WERI-Rb-1 (cell line): Measurements from ENCODE around the gene KCNE4.
A peak's percentile ranks its signal among the peaks of the same experiment; 100 is the strongest.

Source experiments
- DNase-seq: peaks from one replicate; pipeline ENCODE4 v3.0.0-alpha.2; 2020
- H3K27ac ChIP-seq: fragments of 250-450 bp; sonication (Bioruptor Pico); 2 replicates; pipeline ENCODE4 v1.5.1; 2020; ENCODE audit warnings: mild to moderate bottlenecking, moderate library complexity
- H3K27me3 ChIP-seq: fragments of 250-450 bp; sonication (Bioruptor Pico); 2 replicates; pipeline ENCODE4 v1.5.1; 2021; ENCODE audit warnings: mild to moderate bottlenecking, low read depth, moderate library complexity; ENCODE audit not compliant: insufficient read depth, severe bottlenecking
- H3K36me3 ChIP-seq: fragments of 250-450 bp; sonication (Bioruptor Pico); 2 replicates; pipeline ENCODE4 v1.5.1; 2020; ENCODE audit warnings: mild to moderate bottlenecking, moderate library complexity
- H3K4me3 ChIP-seq: 2 replicates; pipeline ENCODE4 v1.5.1; 2011; ENCODE audit warnings: low read depth, mild to moderate bottlenecking, control low read depth, low read length
- H3K9me3 ChIP-seq: fragments of 250-450 bp; sonication (Bioruptor Pico); 2 replicates; pipeline ENCODE4 v1.5.1; 2021; ENCODE audit warnings: mild to moderate bottlenecking, moderate library complexity; ENCODE audit not compliant: severe bottlenecking
- CTCF ChIP-seq: IDR thresholded peaks from 2 replicates; pipeline ENCODE4 v1.5.1; 2011; ENCODE audit warnings: low read depth, mild to moderate bottlenecking, control low read depth, inconsistent platforms, low read length

KCNE4 gene, protein sequence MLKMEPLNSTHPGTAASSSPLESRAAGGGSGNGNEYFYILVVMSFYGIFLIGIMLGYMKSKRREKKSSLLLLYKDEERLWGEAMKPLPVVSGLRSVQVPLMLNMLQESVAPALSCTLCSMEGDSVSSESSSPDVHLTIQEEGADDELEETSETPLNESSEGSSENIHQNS

GRCh38 chr2:223051693-223052289 lies at the start of gene KCNE4:
KCNE4 (plus strand) TSS chr2:223052190; CDS start chr2:223052831, 641 bp downstream.
- no peaks in the 10 kb centered on the region for H3K36me3 ChIP-seq
- no peaks in the 10 kb centered on the region for H3K27me3 ChIP-seq
- TF ChIP-seq CTCF = no peak
- no peaks in the 10 kb centered on the region for H3K9me3 ChIP-seq
- peak within 1 kb of the TSS; percentile 34; the same call in 1 of the 2 replicates for H3K27ac ChIP-seq
- H3K4me3 ChIP-seq = peak within 1 kb of the TSS; percentile 14
- DNase-seq = peak; percentile 49

DNA sequence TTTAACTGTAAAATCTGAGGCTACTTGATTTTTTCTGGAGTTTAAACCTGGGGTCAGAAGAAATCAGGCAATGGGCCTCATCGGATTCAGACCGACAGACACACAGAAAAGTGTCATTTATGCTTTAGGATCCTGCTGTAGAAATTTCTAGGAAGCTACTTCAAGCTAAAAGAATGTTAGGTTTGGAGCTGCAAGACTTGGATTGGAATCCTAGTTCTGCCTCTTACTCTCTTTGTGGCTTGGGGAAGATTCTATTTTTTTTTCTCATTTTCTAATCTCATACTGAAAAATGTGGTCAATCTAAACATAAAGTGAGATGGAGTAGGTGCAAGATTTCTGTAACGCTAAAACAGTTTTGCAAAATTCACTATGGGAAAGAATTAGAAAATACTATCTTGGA lies 48.8 kb upstream of the KCNE4 start:
- Histone ChIP-seq H3K4me3 (no peak overlapping the region), H3K9me3 (no peaks in the 10 kb centered on the region), H3K27ac (no peak overlapping the region), H3K36me3 (no peaks in the 10 kb centered on the region), H3K27me3 (no peaks in the 10 kb centered on the region)
- TF ChIP-seq CTCF = no peak
- no peak for DNase-seq

DNA sequence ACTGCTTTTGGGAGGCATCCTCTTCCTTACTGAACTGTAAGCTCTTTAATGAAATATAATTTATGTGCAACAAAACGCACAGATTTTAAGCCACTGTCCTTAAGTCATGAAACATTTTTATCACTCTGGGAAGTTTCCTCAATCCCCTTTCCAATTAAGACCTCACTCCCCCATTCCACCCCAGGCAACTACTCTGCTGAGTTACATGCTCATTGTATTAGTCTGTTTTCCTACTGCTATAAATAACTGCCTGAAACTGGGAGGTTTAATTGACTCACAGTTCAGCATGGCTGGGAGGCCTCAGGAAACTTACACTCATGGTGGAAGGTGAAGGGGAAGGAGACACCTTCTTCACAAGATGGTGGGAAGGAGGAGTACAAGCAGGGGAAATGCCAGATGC lies 46.5 kb upstream of the KCNE4 start:
- no peak overlapping the region for H3K27ac ChIP-seq
- no peak overlapping the region for H3K4me3 ChIP-seq
- H3K36me3 ChIP-seq = no peaks in the 10 kb centered on the region
- H3K9me3 ChIP-seq = no peaks in the 10 kb centered on the region
- DNase-seq = no peak
- TF ChIP-seq CTCF = no peak
- H3K27me3 ChIP-seq = no peaks in the 10 kb centered on the region

DNA sequence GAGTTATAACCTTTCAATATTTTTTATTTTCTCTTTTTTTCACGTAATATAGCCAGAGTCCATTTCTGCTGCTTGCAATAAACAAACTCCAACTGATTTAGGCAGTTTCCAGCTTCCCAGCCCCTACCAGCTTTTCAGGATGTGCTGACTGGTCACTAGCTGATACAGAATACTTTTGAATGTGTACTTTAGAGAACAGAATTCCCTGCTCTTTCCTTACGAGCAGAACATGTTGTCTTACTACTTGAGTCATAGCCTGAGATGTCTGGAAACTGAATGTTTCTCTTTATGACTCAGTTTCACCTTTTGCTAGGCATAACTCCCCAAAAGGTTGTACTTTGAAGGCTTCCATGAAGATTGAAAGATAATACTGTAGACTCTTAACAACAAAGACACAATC lies 44.5 kb upstream of the KCNE4 start:
- TF ChIP-seq CTCF = no peak
- DNase-seq = no peak
- no peaks in the 10 kb centered on the region for H3K9me3 ChIP-seq
- no peaks in the 10 kb centered on the region for H3K27me3 ChIP-seq
- no peaks in the 10 kb centered on the region for H3K36me3 ChIP-seq
- no peak overlapping the region for H3K27ac ChIP-seq
- no peak overlapping the region for H3K4me3 ChIP-seq

DNA sequence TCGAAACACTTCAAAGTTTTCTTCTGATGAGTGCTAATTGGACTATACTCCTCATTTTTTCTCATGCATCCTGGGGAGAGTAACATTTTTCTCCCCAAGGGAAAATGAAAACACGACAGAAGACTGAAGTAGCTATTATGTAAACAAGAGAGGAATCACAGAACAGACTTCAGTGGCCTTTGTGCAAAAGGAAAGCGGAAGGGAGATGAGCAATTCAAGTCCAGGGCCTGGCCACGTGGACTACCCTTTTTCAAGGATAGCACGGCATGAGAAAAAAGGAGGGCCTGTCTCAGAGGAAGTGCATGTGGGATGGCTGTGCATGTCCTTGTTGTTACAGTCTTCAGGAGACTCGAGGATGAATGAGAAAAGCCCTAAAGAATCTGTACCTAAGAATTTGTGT lies 43.8 kb upstream of the KCNE4 start:
- Histone ChIP-seq H3K36me3 (no peaks in the 10 kb centered on the region), H3K9me3 (no peaks in the 10 kb centered on the region), H3K4me3 (no peak overlapping the region), H3K27me3 (no peaks in the 10 kb centered on the region), H3K27ac (no peak overlapping the region)
- TF ChIP-seq CTCF = no peak
- no peak for DNase-seq

DNA sequence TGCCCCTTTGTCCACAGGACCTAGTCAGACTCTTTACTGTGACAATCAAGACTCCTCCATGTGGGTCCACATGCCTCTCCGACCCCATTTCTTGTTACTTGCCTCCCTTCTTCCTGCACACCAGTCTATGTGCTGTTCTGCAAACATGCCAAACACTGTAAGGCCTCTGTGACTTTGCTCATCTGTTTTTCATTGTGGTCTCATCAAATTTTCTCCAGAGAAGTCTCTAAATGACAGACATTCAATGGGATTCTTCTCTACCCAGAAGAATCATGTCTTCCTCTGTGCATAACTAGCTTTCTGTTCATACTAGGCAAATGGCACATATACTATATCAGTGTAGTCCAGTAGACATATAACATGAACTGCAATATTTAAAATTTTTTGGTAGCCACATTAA lies 43.0 kb upstream of the KCNE4 start:
- H3K27ac ChIP-seq = no peak overlapping the region
- no peak overlapping the region for H3K4me3 ChIP-seq
- TF ChIP-seq CTCF = no peak
- H3K27me3 ChIP-seq = no peaks in the 10 kb centered on the region
- H3K36me3 ChIP-seq = no peaks in the 10 kb centered on the region
- no peaks in the 10 kb centered on the region for H3K9me3 ChIP-seq
- DNase-seq = no peak
